ENCODE data around the gene INS.

DNA sequence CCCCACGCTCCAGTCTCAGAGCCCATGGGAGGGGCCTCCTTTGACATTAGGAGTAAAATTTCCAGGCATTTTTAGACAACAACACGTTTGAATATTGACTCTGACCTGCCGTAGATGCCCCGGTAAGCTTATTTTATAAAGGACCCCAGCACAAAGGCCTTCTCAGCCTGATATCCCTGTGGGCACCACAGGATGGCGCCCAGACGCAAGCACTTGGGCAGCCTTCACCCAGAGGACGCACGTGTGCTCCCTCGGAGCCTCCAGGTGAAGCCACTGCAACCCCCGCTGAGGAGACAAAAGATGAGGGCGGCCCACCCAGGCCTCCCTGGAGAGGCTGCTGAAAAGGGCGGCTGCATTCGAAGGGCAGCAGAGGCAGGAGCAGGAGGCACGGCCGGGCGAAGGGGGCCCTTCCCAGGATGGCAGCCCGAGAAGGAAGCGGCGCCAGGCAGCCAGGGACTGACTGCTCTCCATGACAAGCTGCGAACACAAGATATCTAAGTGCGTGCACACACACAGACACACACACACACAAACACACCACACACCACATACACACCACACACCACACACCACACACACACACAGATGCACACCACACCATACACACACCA is 25.8 kb upstream of the INS start:
- TF ChIP-seq CTCF (IDR thresholded peaks at IDR 0.05) (peak; percentile 10 to 62 (median 50)), POLR2AphosphoS5 (IDR thresholded peaks at IDR 0.05) (no peak), POLR2A (IDR thresholded peaks at IDR 0.05) (no peak), EP300 (IDR thresholded peaks at IDR 0.05) (no peak)

Measured in upper lobe of left lung (tissue), 4 donors.